OCI-LY3 (cell line): ENCODE data around the gene EEIG2.

Experiments
- H2AFZ ChIP-seq: fragments of 200-600, 300-600 bp; shearing (Covaris generic); 2 replicates; pipeline ENCODE4 v1.6.0; 2014; ENCODE audit warnings: antibody characterized with exemption, low read depth, low read length
- H3K27ac ChIP-seq: fragments of 200-600, 300-600 bp; sonication (generic); 2 replicates; pipeline ENCODE4 v1.5.1; 2014; ENCODE audit warnings: mild to moderate bottlenecking, low read length, moderate library complexity, mixed read lengths
- H3K27me3 ChIP-seq: fragments of 200-600, 300-600 bp; sonication (generic); 2 replicates; pipeline ENCODE4 v1.6.1; 2014; ENCODE audit warnings: low read depth, low read length, mixed read lengths
- H3K36me3 ChIP-seq: fragments of 200-600, 300-600 bp; sonication (generic); replicated peaks from 2 replicates; pipeline ENCODE3; 2014; ENCODE audit warnings: low read depth, low read length, mixed read lengths
- H3K4me1 ChIP-seq: fragments of 300-600, 200-600 bp; sonication (generic); 2 replicates; pipeline ENCODE4 v1.6.1; 2014; ENCODE audit warnings: low read length, mixed read lengths
- H3K4me2 ChIP-seq: fragments of 200-600, 300-600 bp; sonication (generic); 2 replicates; pipeline ENCODE4 v1.6.1; 2014; ENCODE audit warnings: low read length, mixed read lengths
- H3K4me3 ChIP-seq: fragments of 300-600, 200-600 bp; sonication (generic); 2 replicates; pipeline ENCODE4 v1.5.1; 2014; ENCODE audit warnings: antibody characterized with exemption, mild to moderate bottlenecking, low read length, moderate library complexity
- H3K79me2 ChIP-seq: fragments of 300-600, 200-600 bp; shearing (Covaris generic); 2 replicates; pipeline ENCODE4 v1.6.1; 2014; ENCODE audit warnings: mild to moderate bottlenecking, low read length, mixed read lengths
- H3K9ac ChIP-seq: fragments of 300-600, 200-600 bp; shearing (Covaris generic); 2 replicates; pipeline ENCODE4 v1.6.0; 2014; ENCODE audit warnings: mild to moderate bottlenecking, low read length, moderate library complexity
- H3K9me3 ChIP-seq: fragments of 200-600, 300-600 bp; shearing (Covaris generic); 2 replicates; pipeline ENCODE4 v1.6.1; 2014; ENCODE audit warnings: low read length, mixed read lengths; ENCODE audit not compliant: insufficient read depth
- H4K20me1 ChIP-seq: fragments of 200-600, 300-600 bp; sonication (generic); 2 replicates; pipeline ENCODE4 v1.6.1; 2016; ENCODE audit warnings: low read length, mixed read lengths; ENCODE audit not compliant: insufficient read depth
- EZH2phosphoT487 ChIP-seq: fragments of 200-600 bp; shearing (Covaris generic); IDR thresholded peaks from 2 replicates; pipeline ENCODE4 v1.6.1; 2018; ENCODE audit warnings: antibody characterized with exemption, mixed run types, low read depth
- TF ChIP-seq, protein P1 (sequence below): fragments of 200-600, 300-600 bp; sonication (generic); IDR thresholded peaks from 2 replicates; pipeline ENCODE4 v1.5.1; 2014; ENCODE audit warnings: antibody characterized with exemption, low read length, low read depth

EEIG2 gene

DNA sequence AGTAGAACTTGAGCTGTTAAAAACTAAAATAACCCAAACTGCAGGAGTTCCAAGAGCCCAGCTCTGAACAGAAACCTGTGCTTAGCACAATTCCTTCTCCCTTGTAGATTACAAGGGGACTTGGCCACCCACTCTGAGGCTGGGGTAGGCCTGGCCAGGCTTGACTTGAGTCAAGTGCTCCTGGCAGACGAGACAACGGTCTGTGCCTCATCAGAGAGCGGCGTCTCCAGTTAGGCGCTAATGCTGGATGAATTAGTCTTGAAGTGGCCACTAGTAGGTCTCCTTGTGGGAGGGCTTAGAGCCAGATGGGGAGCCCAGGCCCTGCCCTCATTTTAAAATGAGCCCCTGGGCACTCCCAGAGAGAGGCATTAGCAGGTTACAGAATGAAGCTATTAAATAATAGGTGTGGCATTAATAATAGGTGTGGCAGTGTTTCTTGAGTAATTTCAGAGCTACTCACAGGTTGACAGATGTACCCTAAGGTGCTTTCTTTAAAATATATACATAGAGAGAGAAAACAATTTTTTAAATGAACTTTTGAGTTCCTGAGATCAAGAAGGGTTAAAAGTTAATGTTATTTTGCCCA lies 1.1 kb downstream of the EEIG2 start:
- H3K27ac ChIP-seq: 0 out of 2 replicates have a peak overlapping the region, but pooled peaks have one; percentile 6
- peaks cover 10% of the 10 kb centered on the region; the same call in 1 of the 2 replicates for H4K20me1 ChIP-seq
- H3K27me3 ChIP-seq: no peaks in the 10 kb centered on the region
- no peak overlapping the region for H2AFZ ChIP-seq
- H3K9ac ChIP-seq: peak overlapping the region; percentile 71
- H3K4me2 ChIP-seq: peak overlapping the region; percentile 85
- TF ChIP-seq, protein P1, sequence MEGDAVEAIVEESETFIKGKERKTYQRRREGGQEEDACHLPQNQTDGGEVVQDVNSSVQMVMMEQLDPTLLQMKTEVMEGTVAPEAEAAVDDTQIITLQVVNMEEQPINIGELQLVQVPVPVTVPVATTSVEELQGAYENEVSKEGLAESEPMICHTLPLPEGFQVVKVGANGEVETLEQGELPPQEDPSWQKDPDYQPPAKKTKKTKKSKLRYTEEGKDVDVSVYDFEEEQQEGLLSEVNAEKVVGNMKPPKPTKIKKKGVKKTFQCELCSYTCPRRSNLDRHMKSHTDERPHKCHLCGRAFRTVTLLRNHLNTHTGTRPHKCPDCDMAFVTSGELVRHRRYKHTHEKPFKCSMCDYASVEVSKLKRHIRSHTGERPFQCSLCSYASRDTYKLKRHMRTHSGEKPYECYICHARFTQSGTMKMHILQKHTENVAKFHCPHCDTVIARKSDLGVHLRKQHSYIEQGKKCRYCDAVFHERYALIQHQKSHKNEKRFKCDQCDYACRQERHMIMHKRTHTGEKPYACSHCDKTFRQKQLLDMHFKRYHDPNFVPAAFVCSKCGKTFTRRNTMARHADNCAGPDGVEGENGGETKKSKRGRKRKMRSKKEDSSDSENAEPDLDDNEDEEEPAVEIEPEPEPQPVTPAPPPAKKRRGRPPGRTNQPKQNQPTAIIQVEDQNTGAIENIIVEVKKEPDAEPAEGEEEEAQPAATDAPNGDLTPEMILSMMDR: no peak
- TF ChIP-seq EZH2phosphoT487: no peak
- no peaks in the 10 kb centered on the region for H3K36me3 ChIP-seq
- H3K4me3 ChIP-seq: peak overlapping the region; percentile 89
- H3K4me1 ChIP-seq: peaks cover 45% of the 10 kb centered on the region
- peaks cover 3% of the 10 kb centered on the region for H3K79me2 ChIP-seq
- H3K9me3 ChIP-seq: no peaks in the 10 kb centered on the region

DNA sequence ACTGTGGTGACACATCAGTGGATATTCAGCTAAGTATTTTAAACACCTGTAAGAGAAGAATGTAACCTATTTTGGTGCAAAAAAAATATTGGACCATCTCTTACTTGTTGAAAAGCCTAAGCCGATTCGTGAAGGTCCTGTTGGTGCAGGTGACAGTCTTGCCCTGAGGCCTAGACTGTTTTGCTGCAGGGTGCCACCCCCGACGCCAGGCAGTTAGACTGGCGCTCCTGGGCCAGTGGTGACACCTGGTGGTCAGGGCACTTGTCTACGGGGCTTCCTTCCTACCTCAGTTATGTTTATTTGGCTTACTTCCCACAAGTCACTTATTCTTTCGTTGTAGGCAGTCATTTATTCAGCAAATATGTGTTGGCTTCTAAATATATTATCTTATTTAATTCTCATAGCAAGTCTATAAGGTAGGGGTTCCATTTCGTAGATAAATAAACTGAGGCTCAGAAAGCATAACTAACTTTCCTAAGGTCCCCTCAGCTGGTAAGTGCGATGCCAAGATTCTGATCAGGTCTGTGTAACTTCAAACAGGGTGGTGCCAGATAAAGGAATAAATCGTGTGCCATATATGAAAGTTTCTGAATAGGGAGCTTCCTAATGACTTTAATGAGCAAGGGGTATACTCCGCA lies 1.9 kb downstream of the EEIG2 start:
- TF ChIP-seq, protein P1: peak; percentile 75
- TF ChIP-seq EZH2phosphoT487: no peak
- H2AFZ ChIP-seq: no peak overlapping the region
- H3K79me2 ChIP-seq: peaks cover 3% of the 10 kb centered on the region
- no peaks in the 10 kb centered on the region for H3K27me3 ChIP-seq
- H3K9me3 ChIP-seq: no peaks in the 10 kb centered on the region
- H3K27ac ChIP-seq: no peak overlapping the region
- no peaks in the 10 kb centered on the region for H3K36me3 ChIP-seq
- peaks cover 36% of the 10 kb centered on the region for H3K4me1 ChIP-seq
- H3K9ac ChIP-seq: no peak overlapping the region
- H3K4me2 ChIP-seq: peak overlapping the region; percentile 85
- H4K20me1 ChIP-seq: peaks cover 10% of the 10 kb centered on the region; the same call in 1 of the 2 replicates
- H3K4me3 ChIP-seq: peak overlapping the region; percentile 89

DNA sequence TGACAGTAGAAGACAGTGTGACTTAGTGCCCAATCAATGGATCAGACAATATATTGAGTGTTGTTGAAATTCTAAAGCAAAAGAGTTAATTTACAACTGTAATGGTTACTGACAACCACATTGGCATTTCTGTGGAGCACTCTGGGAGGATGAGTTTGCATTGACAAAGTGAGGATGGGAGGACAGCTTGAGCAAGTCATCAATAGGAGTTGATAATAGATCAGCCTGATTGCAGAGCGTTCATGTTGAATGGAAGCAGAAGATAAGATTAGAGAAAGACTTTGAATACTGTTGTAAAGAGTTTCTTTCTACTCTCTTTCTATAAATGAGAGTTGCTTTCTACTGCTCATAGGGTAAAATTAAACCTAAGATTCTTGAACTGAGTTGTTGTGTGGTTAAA lies 3.9 kb downstream of the EEIG2 start:
- Histone ChIP-seq H3K27me3 (no peaks in the 10 kb centered on the region), H3K36me3 (no peaks in the 10 kb centered on the region), H3K9me3 (no peaks in the 10 kb centered on the region), H3K4me2 (no peak overlapping the region), H3K4me3 (no peak overlapping the region), H3K79me2 (peaks cover 3% of the 10 kb centered on the region), H4K20me1 (peaks cover 10% of the 10 kb centered on the region; the same call in 1 of the 2 replicates), H3K4me1 (peaks cover 16% of the 10 kb centered on the region), H2AFZ (no peak overlapping the region), H3K9ac (no peak overlapping the region), H3K27ac (no peak overlapping the region)
- TF ChIP-seq, protein P1: no peak
- TF ChIP-seq EZH2phosphoT487: no peak

DNA sequence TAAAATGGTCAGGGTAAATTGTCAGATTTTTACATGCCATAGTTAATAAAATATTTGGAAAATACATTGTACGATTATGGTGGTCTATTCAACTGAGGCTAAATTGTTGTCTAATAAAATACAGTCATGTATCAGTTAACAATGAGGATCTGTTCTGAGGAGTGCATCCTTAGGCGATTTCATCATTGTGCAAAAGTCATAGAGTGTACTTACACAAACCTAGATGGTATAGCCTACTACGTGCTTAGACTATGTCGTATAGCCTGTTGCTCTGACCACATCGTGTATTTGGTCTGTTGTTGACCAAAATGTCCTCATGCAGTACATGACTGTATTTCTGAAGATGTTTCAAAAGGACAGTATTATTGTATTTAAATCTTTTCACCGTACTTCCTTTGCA lies 5.2 kb downstream of the EEIG2 start:
- Histone ChIP-seq H3K36me3 (no peaks in the 10 kb centered on the region), H3K4me1 (peaks cover 14% of the 10 kb centered on the region), H3K9me3 (no peaks in the 10 kb centered on the region), H3K4me2 (no peak overlapping the region), H4K20me1 (peaks cover 10% of the 10 kb centered on the region; the same call in 1 of the 2 replicates), H3K4me3 (no peak overlapping the region), H3K79me2 (peaks cover 3% of the 10 kb centered on the region), H3K27ac (no peak overlapping the region), H3K9ac (no peak overlapping the region), H3K27me3 (no peaks in the 10 kb centered on the region), H2AFZ (no peak overlapping the region)
- no peak for TF ChIP-seq EZH2phosphoT487
- TF ChIP-seq, protein P1: no peak
